NT2/D1 (cell line): ENCODE measurements around the gene ITGAE.

Experiments used
- DNase-seq: peaks from one replicate; pipeline ENCODE4 v3.0.0-alpha.2; 2011; ENCODE audit warnings: low read depth, low spot score
- H3K27me3 ChIP-seq: 2 replicates; pipeline ENCODE4 v1.6.0; 2011; ENCODE audit warnings: mild to moderate bottlenecking; ENCODE audit not compliant: insufficient read length, insufficient read depth
- H3K36me3 ChIP-seq: 2 replicates; pipeline ENCODE4 v1.6.1; 2011; ENCODE audit warnings: mild to moderate bottlenecking, low read length, mixed read lengths; ENCODE audit not compliant: insufficient read depth, insufficient read length
- H3K4me1 ChIP-seq: 2 replicates; pipeline ENCODE4 v1.5.1; 2011; ENCODE audit not compliant: insufficient read depth, insufficient read length
- H3K4me3 ChIP-seq: 2 replicates; pipeline ENCODE4 v1.5.1; 2011; ENCODE audit warnings: low read depth; ENCODE audit not compliant: insufficient read length
- H3K9ac ChIP-seq: 2 replicates; pipeline ENCODE4 v1.6.0; 2011; ENCODE audit warnings: low read depth; ENCODE audit not compliant: insufficient read length
- H3K9me3 ChIP-seq: 2 replicates; pipeline ENCODE4 v1.5.1; 2011; ENCODE audit warnings: mild to moderate bottlenecking, low read length; ENCODE audit not compliant: insufficient read depth
- SUZ12 ChIP-seq: IDR thresholded peaks from 2 replicates; pipeline ENCODE4 v1.6.1; 2011; ENCODE audit not compliant: insufficient read length, insufficient read depth; ENCODE audit errors: extremely low read depth
- YY1 ChIP-seq: IDR thresholded peaks from 2 replicates; pipeline ENCODE4 v1.6.1; 2011; ENCODE audit not compliant: insufficient read length, insufficient read depth
- ZNF274 ChIP-seq: IDR thresholded peaks from 2 replicates; pipeline ENCODE4 v1.6.1; 2011; ENCODE audit warnings: mild to moderate bottlenecking, low read depth, low read length

Gene ITGAE

DNA sequence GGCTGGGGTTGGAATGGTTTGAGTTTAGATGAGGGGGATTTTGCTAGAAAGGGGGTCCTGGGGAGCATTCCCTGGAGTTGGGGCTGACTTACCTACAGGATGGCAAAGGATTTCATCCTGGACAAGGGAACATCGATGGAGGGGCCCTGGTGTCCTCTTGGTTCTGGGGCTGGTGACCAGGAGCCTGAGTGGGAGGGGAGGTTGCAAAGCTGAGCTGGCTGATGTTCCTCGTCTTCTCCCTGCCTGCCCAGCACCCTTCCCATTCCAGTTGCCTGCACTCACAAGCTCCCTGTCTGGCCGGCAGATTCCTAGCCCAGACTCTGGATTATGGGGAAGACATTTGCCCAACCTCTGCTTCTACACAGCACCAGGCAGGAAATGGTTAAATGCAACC lies 37.2 kb downstream of the ITGAE start:
- peaks cover 11% of the 10 kb centered on the region; the same call in 1 of the 2 replicates for H3K9me3 ChIP-seq
- H3K4me3 ChIP-seq: no peak overlapping the region
- no peak overlapping the region for H3K9ac ChIP-seq
- H3K27me3 ChIP-seq: no peaks in the 10 kb centered on the region
- DNase-seq: no peak
- no peaks in the 10 kb centered on the region for H3K36me3 ChIP-seq
- peaks cover 2% of the 10 kb centered on the region for H3K4me1 ChIP-seq
- TF ChIP-seq YY1 (no peak), SUZ12 (no peak), ZNF274 (no peak)

DNA sequence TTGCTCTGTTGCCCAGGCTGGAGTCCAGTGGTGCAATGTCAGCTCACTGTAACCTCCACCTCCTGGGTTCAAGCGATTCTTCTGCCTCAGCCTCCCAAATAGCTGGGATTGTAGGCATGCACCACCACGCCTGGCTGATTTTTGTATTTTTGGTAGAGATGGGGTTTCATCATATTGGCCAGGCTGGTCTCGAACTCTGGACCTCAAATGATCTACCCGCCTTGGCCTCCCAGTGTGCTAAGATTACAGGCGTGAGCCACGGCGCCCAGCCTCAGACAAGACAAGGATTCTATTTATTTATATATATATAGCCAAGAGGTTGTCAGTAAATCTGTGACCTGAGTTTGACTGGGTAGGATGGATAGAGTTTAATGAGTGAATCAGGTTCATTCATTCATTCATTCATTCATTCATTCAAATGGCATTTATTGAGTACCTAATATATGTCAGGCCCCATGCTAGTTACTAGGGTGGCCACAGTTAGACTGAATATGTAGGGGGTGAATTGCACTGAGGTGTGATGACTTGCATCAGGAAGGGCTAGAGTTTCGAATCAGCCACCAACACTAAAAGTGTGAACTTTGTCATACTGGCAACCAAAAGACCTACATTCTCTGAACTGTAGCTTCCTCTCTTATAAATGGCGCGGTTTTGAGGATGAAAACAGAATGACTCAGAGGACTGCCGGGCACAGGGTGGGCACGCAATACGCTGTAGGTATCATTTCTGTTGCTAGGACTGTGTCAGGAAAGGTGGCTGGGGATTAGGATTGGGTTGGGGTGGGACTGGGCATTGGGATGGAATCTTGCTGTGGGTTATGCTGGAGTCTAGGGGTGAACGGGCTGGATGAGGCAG lies 37.8 kb downstream of the ITGAE start:
- no peaks in the 10 kb centered on the region for H3K36me3 ChIP-seq
- peaks cover 11% of the 10 kb centered on the region; the same call in 1 of the 2 replicates for H3K9me3 ChIP-seq
- no peak overlapping the region for H3K4me3 ChIP-seq
- H3K27me3 ChIP-seq: no peaks in the 10 kb centered on the region
- no peak for DNase-seq
- no peaks in the 10 kb centered on the region for H3K4me1 ChIP-seq
- no peak for TF ChIP-seq SUZ12
- no peak for TF ChIP-seq ZNF274
- no peak for TF ChIP-seq YY1
- no peak overlapping the region for H3K9ac ChIP-seq

DNA sequence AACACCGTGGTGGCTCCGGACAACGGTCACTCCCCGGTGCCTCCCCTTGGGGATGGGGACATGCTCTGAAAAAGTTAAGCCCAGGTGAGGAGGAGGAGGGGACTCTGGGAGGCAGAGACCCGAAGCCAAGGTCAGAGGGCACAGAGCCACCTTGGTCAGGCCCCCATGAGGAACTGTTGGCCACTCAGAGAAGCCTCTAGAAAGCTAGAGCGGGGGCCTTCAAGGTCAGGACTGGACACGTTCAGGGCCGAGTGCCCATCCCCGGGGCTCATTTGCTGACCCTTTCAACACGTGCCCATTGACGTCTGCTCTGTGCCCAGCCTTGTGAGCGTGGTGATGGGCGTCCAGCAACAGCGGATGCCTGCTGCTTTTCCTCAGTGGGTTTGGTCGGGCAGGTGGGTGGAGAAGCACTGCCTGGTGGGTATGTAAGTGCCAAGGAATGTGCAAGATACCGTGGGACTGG lies 39.0 kb downstream of the ITGAE start:
- DNase-seq: no peak
- no peak overlapping the region for H3K4me3 ChIP-seq
- no peaks in the 10 kb centered on the region for H3K36me3 ChIP-seq
- H3K4me1 ChIP-seq: no peaks in the 10 kb centered on the region
- no peak overlapping the region for H3K9ac ChIP-seq
- H3K27me3 ChIP-seq: no peaks in the 10 kb centered on the region
- H3K9me3 ChIP-seq: peaks cover 11% of the 10 kb centered on the region; the same call in 1 of the 2 replicates
- TF ChIP-seq ZNF274 (no peak), SUZ12 (no peak), YY1 (no peak)

DNA sequence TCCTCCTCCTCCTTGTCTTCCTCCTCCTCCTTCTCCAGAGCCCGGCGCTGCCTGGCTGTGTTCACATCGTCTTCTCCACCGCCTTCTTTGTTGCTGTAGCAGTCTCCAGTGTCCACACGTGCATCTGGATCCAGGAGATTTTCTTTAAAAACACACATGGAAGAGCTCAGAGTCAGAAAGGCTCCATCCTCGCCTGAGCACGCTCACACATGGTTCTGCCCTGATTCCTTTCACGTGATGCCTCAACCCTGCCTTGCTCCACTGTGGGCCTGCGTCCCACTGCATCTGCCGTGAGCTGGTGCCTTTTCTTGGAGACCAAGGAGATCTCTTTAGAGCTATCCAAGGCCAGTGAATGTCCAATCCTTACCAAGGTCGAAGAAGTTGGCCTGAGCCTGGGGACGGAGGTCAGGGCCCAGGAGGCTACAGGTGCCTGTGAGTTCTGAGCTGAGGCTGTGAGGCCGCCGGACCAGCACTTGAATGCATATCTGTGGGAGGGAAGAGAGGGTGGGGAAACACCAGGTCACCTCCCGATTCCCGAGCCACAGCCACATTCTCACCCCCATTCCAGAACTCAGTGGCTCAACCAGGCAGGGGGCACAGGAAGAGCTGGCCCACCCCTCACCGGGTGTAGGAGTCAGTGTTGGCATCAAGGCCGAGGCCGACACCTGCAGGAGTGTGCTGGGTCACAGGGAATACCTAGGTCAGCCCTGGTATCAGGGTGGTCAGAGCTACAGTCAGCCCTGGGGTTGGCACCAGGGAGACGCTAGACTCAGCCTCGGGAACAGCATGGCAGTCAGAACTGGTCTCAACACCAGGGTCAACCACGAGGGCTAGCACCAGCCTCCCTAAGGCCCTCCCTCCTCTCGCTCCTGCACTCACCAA lies 39.7 kb downstream of the ITGAE start:
- Histone ChIP-seq H3K4me3 (no peak overlapping the region), H3K9ac (no peak overlapping the region), H3K9me3 (peaks cover 11% of the 10 kb centered on the region; the same call in 1 of the 2 replicates), H3K27me3 (no peaks in the 10 kb centered on the region), H3K36me3 (no peaks in the 10 kb centered on the region), H3K4me1 (no peaks in the 10 kb centered on the region)
- DNase-seq: no peak
- TF ChIP-seq SUZ12: no peak
- no peak for TF ChIP-seq YY1
- no peak for TF ChIP-seq ZNF274

DNA sequence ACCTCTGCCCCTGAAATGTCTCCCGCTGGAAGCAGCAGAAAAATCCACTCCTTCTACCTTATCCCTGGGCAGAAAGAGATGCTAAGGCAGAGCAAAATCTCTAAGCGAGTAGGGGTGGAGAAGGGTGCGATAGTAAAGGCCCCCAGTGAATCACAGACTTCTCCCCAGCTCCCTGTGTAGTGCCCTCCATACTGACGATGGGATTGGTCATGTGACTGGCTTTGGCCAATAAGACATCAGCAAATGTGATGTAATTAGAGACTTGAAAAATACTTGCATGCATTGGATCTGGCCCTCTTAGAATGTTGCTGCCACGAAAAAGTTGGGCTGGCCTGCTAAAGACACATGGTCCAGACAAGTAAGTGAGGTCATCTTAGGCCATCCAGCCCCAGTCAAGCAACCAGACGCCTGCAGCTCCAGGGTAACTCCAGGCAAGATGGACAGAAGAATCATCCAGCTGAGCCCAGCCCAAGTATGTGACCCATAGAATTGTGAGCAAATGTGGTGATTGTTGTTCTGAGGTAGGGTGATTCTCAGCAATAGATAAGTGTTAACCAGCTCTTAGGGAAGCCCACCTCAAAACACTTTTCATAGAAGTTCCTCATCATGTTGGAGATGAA lies 41.3 kb downstream of the ITGAE start:
- H3K36me3 ChIP-seq: no peaks in the 10 kb centered on the region
- H3K4me3 ChIP-seq: no peak overlapping the region
- TF ChIP-seq YY1 (no peak), ZNF274 (no peak), SUZ12 (no peak)
- no peaks in the 10 kb centered on the region for H3K27me3 ChIP-seq
- no peak for DNase-seq
- H3K9me3 ChIP-seq: peaks cover 11% of the 10 kb centered on the region; the same call in 1 of the 2 replicates
- H3K4me1 ChIP-seq: no peaks in the 10 kb centered on the region
- H3K9ac ChIP-seq: no peak overlapping the region

DNA sequence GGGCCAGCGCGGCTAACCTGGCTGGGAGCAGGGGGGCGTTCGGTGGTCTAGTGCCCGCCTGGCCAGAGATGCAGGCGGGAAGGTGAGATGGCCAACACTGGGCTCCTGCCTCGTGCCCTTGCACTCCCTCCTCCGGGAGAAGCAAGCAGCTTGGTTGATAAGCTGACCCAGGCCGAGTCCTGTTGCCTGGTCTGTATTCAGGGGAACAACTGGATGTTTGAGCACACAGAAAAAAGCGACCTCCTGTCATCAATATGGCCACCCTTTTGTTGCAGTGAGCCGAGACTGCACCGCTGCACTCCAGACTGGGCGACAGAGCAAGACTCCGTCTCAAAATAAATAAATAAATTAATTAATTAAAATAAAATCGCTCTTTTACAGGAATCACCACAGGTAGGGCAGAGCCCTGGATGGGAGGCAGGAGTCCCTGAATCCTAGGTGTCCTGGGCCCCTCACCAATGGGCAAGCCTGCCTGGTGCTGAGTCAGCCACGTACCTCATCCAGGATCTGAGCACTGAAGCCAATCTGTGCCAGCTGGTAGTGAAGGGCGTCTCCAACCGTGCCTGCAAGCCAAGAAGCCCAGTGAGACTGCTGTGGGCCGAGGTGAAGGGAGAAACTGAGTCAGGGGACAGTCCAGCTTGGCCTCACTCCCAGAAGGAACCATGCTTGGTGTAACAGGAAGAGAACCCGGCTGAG lies 45.5 kb downstream of the ITGAE start:
- H3K27me3 ChIP-seq: no peaks in the 10 kb centered on the region
- H3K9ac ChIP-seq: peak overlapping the region; percentile 61
- H3K4me3 ChIP-seq: peak overlapping the region; percentile 39
- no peak for TF ChIP-seq YY1
- TF ChIP-seq SUZ12: no peak
- no peak for TF ChIP-seq ZNF274
- peaks cover 11% of the 10 kb centered on the region; the same call in 1 of the 2 replicates for H3K9me3 ChIP-seq
- no peaks in the 10 kb centered on the region for H3K36me3 ChIP-seq
- no peaks in the 10 kb centered on the region for H3K4me1 ChIP-seq
- DNase-seq: no peak
